Jurkat, Clone E6-1 (cell line): ENCODE results near the gene CMC2.

Experiments used
- DNase-seq: peaks from one replicate; pipeline ENCODE4 v3.0.0-alpha.2; 2011; ENCODE audit warnings: low read depth, low spot score
- H3K4me3 ChIP-seq: 2 replicates; pipeline ENCODE4 v1.5.1; 2011; ENCODE audit warnings: mild to moderate bottlenecking, low read length, control low read depth, moderate library complexity

Gene CMC2

DNA sequence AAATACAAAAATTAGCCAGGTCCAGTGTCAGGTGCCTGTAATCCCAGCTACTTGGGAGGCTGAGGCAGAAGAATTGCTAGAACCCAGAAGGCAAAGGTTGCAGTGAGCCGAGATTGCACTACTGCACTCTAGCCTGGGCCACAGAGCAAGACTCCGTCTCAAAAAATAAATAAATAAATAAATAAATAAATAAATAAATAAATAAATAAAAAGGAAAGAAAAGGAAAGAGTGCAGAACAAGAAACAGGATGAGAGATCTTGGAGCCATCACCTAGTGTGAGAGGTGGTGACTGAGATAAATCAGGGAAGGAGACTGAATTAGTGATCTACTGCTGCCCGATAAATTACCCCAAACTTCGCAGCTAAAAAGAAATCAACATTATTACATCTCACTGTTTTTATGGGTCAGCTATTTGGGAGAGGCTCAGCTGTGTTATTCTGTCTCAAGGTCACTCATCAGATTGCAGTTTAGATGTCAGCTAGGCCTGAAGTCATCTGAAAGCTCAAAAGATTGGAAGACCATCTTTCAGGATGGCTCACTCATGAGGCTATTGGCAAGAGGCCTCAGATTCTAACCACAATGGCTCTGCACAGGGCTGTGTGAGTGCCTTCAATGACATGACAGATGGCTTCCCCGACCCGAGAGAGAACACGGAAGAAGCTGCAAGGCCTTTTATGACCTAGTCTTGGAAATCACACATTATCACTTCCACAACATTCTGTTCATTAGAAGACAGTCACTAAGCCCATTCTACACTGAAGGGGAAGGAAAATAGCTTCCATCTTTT, 66.4 kb downstream of the CMC2 start:
- H3K4me3 ChIP-seq, result no peak overlapping the region
- DNase-seq, result no peak

DNA sequence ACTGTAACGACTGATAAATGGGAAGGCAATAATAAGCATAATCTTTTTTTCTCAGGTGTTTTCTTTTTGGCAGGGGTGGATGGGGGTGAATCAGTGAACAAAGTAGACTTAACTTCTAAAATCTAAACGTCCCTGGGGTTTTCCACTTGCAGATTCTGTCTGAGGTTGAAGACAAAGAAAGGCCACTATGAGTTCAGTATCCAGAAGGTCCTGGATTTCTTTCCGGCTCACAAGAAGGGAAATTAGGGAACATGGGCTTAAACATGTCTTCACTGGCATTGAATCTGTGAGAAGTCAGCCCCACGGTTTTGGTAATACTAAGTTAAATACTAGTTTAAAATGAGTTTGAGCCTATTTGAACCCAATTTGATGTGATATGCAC, 67.8 kb downstream of the CMC2 start:
- no peak for DNase-seq
- no peak overlapping the region for H3K4me3 ChIP-seq

DNA sequence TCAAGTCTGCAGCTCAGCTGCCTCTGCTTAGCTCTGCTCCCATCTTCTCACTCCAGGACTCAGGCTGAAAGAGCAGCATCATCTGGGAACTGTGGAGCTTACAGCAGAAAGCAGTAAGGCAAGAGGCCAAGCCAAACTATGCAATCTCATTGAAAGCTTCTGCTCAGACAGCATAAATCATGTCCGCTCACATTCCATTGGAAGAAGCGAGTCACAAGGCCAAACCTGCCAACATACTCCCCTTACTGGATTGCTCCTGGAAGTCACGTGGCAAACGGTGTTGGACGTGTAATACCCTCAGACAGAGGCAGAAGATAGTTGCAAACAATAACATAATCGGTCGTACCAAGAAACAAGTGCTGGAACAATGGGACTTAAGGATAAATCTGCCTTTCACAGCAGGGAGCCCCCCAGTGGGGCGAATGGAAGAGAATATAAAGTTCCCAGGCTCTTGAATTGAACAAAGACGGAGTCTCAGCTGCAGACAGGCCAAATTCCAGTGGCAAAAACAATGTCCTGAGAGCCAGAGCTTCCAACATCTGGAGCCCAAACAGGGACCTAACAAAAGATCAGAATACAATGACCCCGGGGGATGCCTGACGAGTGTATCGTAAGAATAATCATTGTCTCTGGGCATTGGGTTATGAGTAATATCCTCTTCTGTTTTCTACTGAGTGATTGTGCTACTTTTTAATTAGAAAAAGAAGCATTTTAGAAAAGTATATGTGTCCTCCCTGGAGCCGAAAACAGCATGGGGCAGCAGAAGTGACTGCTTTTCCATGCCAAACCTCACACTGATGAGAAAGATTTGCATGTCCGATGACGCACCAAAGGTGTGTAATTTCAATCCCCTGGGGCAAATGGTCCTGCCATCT, 68.4 kb downstream of the CMC2 start:
- no peak for DNase-seq
- no peak overlapping the region for H3K4me3 ChIP-seq

DNA sequence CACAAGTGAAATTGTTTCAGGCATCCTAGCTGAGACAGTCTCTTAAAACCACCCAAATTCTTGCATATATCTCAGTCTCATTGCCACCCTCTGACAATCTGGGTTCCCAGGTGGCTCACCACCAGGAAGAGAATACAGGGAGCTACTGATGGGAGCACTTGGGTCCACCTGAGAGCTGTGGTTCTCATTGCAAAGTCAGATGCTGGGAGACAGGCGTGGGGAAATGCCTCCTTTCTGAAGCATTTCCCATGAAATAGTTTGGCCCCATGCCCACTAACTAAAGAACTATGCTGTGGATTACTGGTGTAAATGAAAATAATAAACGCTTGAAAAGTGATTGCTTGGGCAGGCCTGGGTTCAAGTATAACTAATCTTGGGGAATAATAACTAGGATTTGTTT, 70.3 kb downstream of the CMC2 start:
- no peak for DNase-seq

DNA sequence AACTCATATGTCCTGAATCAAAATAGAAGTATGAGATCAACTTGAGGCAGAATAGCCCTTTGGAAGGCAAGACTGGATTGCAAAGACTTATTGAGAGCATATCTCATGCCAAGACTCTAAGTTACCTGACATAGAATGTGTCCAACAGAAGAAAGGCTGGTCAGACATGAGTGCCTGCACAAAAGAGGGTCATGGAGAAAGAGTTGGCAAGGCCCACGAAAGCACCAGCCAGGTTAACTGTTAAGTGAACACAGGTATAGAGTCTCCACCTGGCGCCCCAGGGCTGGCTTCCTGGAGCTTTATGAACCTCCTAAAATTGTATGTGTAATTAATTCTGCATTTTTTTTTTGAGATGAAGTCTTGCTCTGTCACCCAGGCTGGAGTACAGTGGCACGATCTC, 71.0 kb downstream of the CMC2 start:
- DNase-seq, result no peak

More for the DNA sequence above, 70.3 kb downstream of the CMC2 start:
- no peak overlapping the region for H3K4me3 ChIP-seq

DNA sequence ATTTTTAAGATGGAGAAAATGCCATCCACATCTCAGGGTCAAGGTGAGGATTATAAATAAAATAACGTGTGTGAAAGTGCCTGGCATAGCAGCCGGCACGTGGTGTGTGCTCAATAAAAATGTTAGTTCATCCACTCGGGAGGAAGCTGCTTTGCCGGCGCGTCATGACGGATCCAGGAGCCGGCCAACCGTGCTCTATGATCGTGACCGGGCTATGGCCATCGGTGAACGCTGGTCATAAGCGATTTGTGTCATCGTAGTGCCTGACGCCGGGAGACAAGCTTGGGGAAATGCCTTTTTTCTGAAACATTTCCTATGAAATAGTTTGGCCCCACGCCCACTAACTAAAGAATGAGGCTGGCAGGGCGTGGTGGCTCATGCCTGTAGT, 74.0 kb downstream of the CMC2 start:
- no peak overlapping the region for H3K4me3 ChIP-seq
- no peak for DNase-seq

More for the DNA sequence above, 71.0 kb downstream of the CMC2 start:
- no peak overlapping the region for H3K4me3 ChIP-seq

DNA sequence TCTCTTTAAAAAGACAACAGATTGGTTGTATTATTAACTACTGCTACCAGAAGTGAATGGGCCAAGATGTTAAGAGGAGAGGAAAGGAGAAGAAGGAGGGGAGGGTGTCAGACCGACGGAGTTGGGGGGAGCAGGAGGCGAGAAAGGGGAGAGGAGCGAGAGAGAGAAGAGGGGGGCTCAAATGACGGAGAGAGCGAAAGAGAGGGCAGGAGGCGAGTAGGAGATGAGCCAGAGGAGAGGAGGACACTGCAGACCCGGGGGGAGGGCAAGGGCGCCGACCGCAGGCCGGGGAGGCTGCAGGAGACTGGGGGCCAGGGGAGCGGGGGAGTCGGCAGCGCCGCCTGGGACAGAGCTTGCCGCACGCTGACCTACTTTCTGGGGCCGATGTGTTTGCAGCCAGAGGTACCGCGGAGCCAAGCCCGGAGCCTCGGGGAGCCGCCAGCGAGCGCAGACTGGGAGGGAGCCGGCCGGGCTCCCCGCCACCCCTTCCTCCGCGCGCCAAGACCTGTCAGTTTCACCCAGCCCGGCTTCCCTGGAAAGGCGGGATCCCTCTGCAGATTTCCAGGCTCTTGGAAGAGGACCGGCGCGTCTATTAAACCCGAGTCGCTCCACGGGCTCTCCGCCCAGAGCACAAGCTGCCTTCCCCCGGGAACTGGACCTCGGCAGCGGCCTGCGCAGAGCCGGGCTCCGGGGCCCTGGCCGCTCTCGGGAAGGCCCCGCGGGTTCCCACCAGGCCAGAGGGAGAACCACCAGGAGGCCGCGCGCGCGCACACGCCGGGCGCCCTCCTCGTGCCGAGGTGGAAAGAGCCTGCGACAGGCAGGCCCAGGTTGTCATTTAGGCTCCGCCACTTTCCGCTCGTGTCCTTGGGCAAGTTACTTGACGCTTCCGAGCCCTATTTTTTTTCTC, 74.6 kb downstream of the CMC2 start:
- H3K4me3 ChIP-seq, result no peak overlapping the region

DNA sequence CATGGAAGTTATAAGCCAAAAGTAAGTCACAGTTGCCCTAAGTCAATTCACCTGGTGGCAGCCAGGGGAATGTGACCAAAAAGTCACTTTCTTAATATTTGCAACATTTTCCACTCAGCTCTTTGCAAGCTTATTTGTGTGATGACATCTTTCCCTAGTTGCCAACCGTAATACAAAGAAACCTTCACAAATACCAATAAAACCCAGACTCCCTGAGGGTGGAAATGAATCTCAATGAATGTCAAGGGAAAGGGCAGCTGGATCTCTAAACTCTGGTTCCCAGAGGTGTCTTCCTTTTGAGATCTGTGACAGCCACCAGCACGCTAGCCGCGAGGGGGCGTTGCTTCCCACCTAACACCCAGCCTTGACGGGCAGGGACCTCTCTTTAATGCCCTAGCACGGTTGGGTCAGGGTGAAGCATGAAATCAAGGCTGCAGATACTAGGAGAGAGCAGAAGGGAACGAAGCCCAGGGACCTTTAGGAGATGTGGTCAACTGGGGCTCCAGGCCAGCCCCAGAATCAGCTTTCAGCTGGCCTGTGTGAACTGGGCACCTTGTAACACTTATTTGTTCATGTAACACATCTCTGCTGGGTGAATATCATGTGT, 82.2 kb downstream of the CMC2 start:
- H3K4me3 ChIP-seq, result no peak overlapping the region
- DNase-seq, result peak; percentile 20

More for the DNA sequence above, 74.6 kb downstream of the CMC2 start:
- no peak for DNase-seq

DNA sequence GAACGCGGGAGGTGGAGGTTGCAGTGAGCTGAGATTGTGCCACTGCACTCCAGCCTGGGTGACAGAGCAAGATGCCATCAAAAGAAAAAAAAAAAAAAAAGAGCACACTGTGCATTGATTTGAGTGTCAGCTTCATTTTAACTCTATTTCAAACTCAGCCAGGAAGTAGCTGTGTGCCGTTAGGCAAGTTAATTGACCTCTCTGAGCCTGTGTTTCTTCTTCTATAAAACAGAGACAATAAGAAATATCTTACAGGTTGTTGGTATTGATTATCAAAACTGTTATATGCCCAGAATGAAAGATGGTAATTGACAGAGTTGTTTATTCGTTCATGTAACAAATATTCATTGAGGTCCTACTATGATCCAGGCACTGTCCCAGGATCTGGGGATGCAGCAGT, 83.3 kb downstream of the CMC2 start:
- DNase-seq, result no peak
- H3K4me3 ChIP-seq, result no peak overlapping the region
